ENCODE data around the gene HDAC4.

HDAC4 gene

GRCh38 chr2:239421851-239422250 lies 21.0 kb upstream of the HDAC4 start:
- H3K27me3 ChIP-seq (ENCODE audit: control insufficient read depth, insufficient read depth, low read length): no peaks in the 10 kb centered on the region
- H3K4me1 ChIP-seq (ENCODE audit: control insufficient read depth, insufficient read depth, low read length): no peaks in the 10 kb centered on the region
- no peak overlapping the region for H3K4me3 ChIP-seq (ENCODE audit: low read depth, low read length)
- H3K36me3 ChIP-seq (ENCODE audit: control insufficient read depth, insufficient read depth, low read length): no peaks in the 10 kb centered on the region
- no peak overlapping the region for H3K9ac ChIP-seq (ENCODE audit: low read depth, low read length)
- no peaks in the 10 kb centered on the region for H3K9me3 ChIP-seq (ENCODE audit: control insufficient read depth, insufficient read depth, low read length)

DNA sequence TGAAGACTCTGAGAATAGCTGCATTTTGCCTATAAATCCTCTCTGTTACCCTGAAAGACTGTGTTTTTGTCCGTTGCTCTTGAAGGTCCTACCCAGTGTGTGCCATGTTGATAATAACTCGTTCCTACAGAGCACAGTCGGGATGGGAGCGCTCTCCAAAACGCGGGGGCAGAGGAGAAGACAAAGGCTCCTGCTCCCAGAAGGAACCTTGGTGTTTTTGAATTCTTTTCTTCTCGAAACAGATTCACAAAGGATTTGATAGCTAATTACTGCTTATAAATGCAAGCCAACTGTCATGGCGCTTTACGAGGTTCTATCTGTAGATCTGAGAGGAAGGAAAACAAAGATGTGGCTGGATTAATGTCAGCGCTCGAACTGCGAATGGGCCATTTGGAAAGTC lies 19.3 kb upstream of the HDAC4 start:
- no peak overlapping the region for H3K9ac ChIP-seq (ENCODE audit: low read depth, low read length)
- H3K4me1 ChIP-seq (ENCODE audit: control insufficient read depth, insufficient read depth, low read length): no peaks in the 10 kb centered on the region
- no peaks in the 10 kb centered on the region for H3K27me3 ChIP-seq (ENCODE audit: control insufficient read depth, insufficient read depth, low read length)
- H3K9me3 ChIP-seq (ENCODE audit: control insufficient read depth, insufficient read depth, low read length): no peaks in the 10 kb centered on the region
- H3K4me3 ChIP-seq (ENCODE audit: low read depth, low read length): no peak overlapping the region
- no peaks in the 10 kb centered on the region for H3K36me3 ChIP-seq (ENCODE audit: control insufficient read depth, insufficient read depth, low read length)

GRCh38 chr2:239418918-239419317 lies 18.1 kb upstream of the HDAC4 start:
- Histone ChIP-seq H3K9me3 (ENCODE audit: control insufficient read depth, insufficient read depth, low read length) (no peaks in the 10 kb centered on the region), H3K4me3 (ENCODE audit: low read depth, low read length) (no peak overlapping the region), H3K4me1 (ENCODE audit: control insufficient read depth, insufficient read depth, low read length) (no peaks in the 10 kb centered on the region), H3K9ac (ENCODE audit: low read depth, low read length) (no peak overlapping the region), H3K27me3 (ENCODE audit: control insufficient read depth, insufficient read depth, low read length) (no peaks in the 10 kb centered on the region), H3K36me3 (ENCODE audit: control insufficient read depth, insufficient read depth, low read length) (no peaks in the 10 kb centered on the region)

DNA sequence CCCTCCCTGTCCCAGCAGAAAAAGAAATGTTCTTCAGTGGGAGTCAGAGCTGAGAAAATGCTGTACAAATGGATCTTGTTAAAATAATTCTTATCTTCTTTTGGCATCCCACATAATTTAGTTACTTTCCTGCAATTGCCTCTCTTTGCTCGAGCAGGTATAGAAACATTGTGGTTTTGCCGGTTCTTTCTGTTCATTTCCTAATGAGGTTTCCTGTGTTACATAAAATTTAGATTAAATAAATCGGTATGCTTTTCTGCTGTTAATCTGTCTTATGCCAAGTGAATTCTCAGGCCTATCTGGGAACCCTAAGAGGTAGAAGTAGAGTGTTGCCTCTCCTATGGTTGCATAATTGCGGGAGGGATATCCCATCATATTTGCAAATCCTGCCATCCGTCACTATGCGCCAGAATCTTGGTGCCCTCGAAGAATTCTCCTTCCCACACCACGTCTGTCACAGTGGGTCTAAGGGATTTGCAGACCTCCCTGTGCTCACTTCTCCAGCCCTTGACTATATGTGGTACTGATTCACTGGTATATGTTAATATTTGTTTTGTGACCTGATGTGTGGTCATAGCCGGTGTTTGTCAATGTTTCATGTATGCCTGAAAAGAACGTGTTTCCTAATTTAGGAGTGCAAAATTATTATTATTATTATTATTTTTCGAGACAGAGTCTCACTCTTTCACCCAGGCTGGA lies 12.2 kb upstream of the HDAC4 start:
- Histone ChIP-seq H3K36me3 (ENCODE audit: control insufficient read depth, insufficient read depth, low read length) (no peaks in the 10 kb centered on the region), H3K9me3 (ENCODE audit: control insufficient read depth, insufficient read depth, low read length) (no peaks in the 10 kb centered on the region), H3K4me3 (ENCODE audit: low read depth, low read length) (no peak overlapping the region), H3K9ac (ENCODE audit: low read depth, low read length) (no peak overlapping the region), H3K4me1 (ENCODE audit: control insufficient read depth, insufficient read depth, low read length) (no peaks in the 10 kb centered on the region), H3K27me3 (ENCODE audit: control insufficient read depth, insufficient read depth, low read length) (no peaks in the 10 kb centered on the region)

GRCh38 chr2:239411549-239412319 lies 10.9 kb upstream of the HDAC4 start:
- Histone ChIP-seq H3K4me1 (ENCODE audit: control insufficient read depth, insufficient read depth, low read length) (no peaks in the 10 kb centered on the region), H3K9ac (ENCODE audit: low read depth, low read length) (no peak overlapping the region), H3K9me3 (ENCODE audit: control insufficient read depth, insufficient read depth, low read length) (no peaks in the 10 kb centered on the region), H3K4me3 (ENCODE audit: low read depth, low read length) (no peak overlapping the region), H3K36me3 (ENCODE audit: control insufficient read depth, insufficient read depth, low read length) (no peaks in the 10 kb centered on the region), H3K27me3 (ENCODE audit: control insufficient read depth, insufficient read depth, low read length) (no peaks in the 10 kb centered on the region)

DNA sequence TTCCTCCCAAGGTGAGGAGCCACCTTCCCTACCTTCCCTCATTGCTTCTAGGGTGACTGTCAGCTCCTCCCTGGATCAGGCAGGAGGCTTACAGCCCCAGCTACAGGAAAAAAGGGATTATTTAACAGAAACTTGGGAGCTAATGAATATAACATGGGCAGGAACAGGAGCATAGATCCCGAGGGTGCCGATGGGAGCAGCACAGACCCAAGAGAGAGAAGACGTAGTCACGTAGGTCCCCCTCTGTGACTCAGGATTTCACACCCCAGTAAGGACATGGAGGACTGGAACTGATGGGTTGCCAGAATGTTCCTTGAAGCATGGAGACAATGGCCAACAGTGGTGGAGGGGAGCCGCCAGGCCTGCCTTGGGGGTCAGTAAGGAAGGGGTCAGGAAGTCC lies 10.3 kb upstream of the HDAC4 start:
- H3K27me3 ChIP-seq (ENCODE audit: control insufficient read depth, insufficient read depth, low read length): no peaks in the 10 kb centered on the region
- no peaks in the 10 kb centered on the region for H3K4me1 ChIP-seq (ENCODE audit: control insufficient read depth, insufficient read depth, low read length)
- no peak overlapping the region for H3K9ac ChIP-seq (ENCODE audit: low read depth, low read length)
- no peaks in the 10 kb centered on the region for H3K36me3 ChIP-seq (ENCODE audit: control insufficient read depth, insufficient read depth, low read length)
- H3K4me3 ChIP-seq (ENCODE audit: low read depth, low read length): no peak overlapping the region
- no peaks in the 10 kb centered on the region for H3K9me3 ChIP-seq (ENCODE audit: control insufficient read depth, insufficient read depth, low read length)

- no peak overlapping the region for H3K4me3 ChIP-seq (ENCODE audit: low read depth, low read length)
- no peak overlapping the region for H3K9ac ChIP-seq (ENCODE audit: low read depth, low read length)
- no peaks in the 10 kb centered on the region for H3K36me3 ChIP-seq (ENCODE audit: control insufficient read depth, insufficient read depth, low read length)
- H3K9me3 ChIP-seq (ENCODE audit: control insufficient read depth, insufficient read depth, low read length): no peaks in the 10 kb centered on the region
- H3K4me1 ChIP-seq (ENCODE audit: control insufficient read depth, insufficient read depth, low read length): no peaks in the 10 kb centered on the region
- no peaks in the 10 kb centered on the region for H3K27me3 ChIP-seq (ENCODE audit: control insufficient read depth, insufficient read depth, low read length)
These were observed 9.2 kb upstream of the HDAC4 start for GRCh38 chr2:239409976-239410375.

- Histone ChIP-seq H3K27me3 (ENCODE audit: control insufficient read depth, insufficient read depth, low read length) (no peaks in the 10 kb centered on the region), H3K4me1 (ENCODE audit: control insufficient read depth, insufficient read depth, low read length) (peaks cover 4% of the 10 kb centered on the region), H3K36me3 (ENCODE audit: control insufficient read depth, insufficient read depth, low read length) (no peaks in the 10 kb centered on the region), H3K9me3 (ENCODE audit: control insufficient read depth, insufficient read depth, low read length) (no peaks in the 10 kb centered on the region), H3K4me3 (ENCODE audit: low read depth, low read length) (no peak overlapping the region), H3K9ac (ENCODE audit: low read depth, low read length) (no peak overlapping the region)
These were observed 6.3 kb upstream of the HDAC4 start for GRCh38 chr2:239407112-239407511.

- Histone ChIP-seq H3K9ac (ENCODE audit: low read depth, low read length) (no peak overlapping the region), H3K4me1 (ENCODE audit: control insufficient read depth, insufficient read depth, low read length) (peaks cover 4% of the 10 kb centered on the region), H3K36me3 (ENCODE audit: control insufficient read depth, insufficient read depth, low read length) (no peaks in the 10 kb centered on the region), H3K9me3 (ENCODE audit: control insufficient read depth, insufficient read depth, low read length) (no peaks in the 10 kb centered on the region), H3K4me3 (ENCODE audit: low read depth, low read length) (no peak overlapping the region), H3K27me3 (ENCODE audit: control insufficient read depth, insufficient read depth, low read length) (no peaks in the 10 kb centered on the region)
These were observed 5.6 kb upstream of the HDAC4 start for GRCh38 chr2:239406316-239406995.

GRCh38 chr2:239405071-239405470 lies 4.3 kb upstream of the HDAC4 start:
- no peak overlapping the region for H3K4me3 ChIP-seq (ENCODE audit: low read depth, low read length)
- no peaks in the 10 kb centered on the region for H3K9me3 ChIP-seq (ENCODE audit: control insufficient read depth, insufficient read depth, low read length)
- H3K4me1 ChIP-seq (ENCODE audit: control insufficient read depth, insufficient read depth, low read length): peaks cover 4% of the 10 kb centered on the region
- no peaks in the 10 kb centered on the region for H3K36me3 ChIP-seq (ENCODE audit: control insufficient read depth, insufficient read depth, low read length)
- H3K9ac ChIP-seq (ENCODE audit: low read depth, low read length): no peak overlapping the region
- no peaks in the 10 kb centered on the region for H3K27me3 ChIP-seq (ENCODE audit: control insufficient read depth, insufficient read depth, low read length)

- Histone ChIP-seq H3K27me3 (ENCODE audit: control insufficient read depth, insufficient read depth, low read length) (no peaks in the 10 kb centered on the region), H3K4me3 (ENCODE audit: low read depth, low read length) (peak overlapping the region; percentile 4), H3K9me3 (ENCODE audit: control insufficient read depth, insufficient read depth, low read length) (no peaks in the 10 kb centered on the region)
These were observed 1.8 kb upstream of the HDAC4 start for GRCh38 chr2:239402666-239403065.

DNA sequence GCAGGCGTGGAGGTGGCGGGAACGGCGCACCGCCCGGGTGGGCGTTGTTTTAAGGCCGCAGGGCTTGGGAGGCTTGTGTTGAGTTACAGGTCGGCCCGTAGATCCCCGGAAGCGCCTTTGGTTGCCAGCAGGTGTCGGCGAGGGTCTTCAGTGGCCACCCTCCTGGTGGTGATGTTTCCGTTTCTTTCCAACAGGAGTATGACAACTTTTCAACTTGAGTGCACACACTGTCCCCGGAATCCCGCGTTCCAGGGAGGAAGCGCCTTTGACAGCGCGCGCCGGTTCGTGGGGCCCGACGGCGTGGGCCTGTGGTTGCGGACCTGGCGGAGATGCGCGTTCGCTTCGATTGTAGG lies 1.0 kb upstream of the HDAC4 start:
- Histone ChIP-seq H3K9me3 (ENCODE audit: control insufficient read depth, insufficient read depth, low read length) (no peaks in the 10 kb centered on the region), H3K4me1 (ENCODE audit: control insufficient read depth, insufficient read depth, low read length) (peaks cover 8% of the 10 kb centered on the region), H3K27me3 (ENCODE audit: control insufficient read depth, insufficient read depth, low read length) (no peaks in the 10 kb centered on the region), H3K4me3 (ENCODE audit: low read depth, low read length) (peak overlapping the region; percentile 92), H3K9ac (ENCODE audit: low read depth, low read length) (peak overlapping the region; percentile 100), H3K36me3 (ENCODE audit: control insufficient read depth, insufficient read depth, low read length) (no peaks in the 10 kb centered on the region)

More at GRCh38 chr2:239402666-239403065, 1.8 kb upstream of the HDAC4 start:
- Histone ChIP-seq H3K4me1 (ENCODE audit: control insufficient read depth, insufficient read depth, low read length) (peaks cover 8% of the 10 kb centered on the region), H3K36me3 (ENCODE audit: control insufficient read depth, insufficient read depth, low read length) (no peaks in the 10 kb centered on the region), H3K9ac (ENCODE audit: low read depth, low read length) (no peak overlapping the region)

Measured in iPS-15b (cell line).